GM18498 (cell line): Measurements from ENCODE around the gene ATIC.

ENCODE experiments used
- ATAC-seq: cut with Tn5 transposase; IDR thresholded peaks from one replicate; pipeline ENCODE4 v1.9.1; 2021; ENCODE audit warnings: mild to moderate bottlenecking, moderate library complexity; ENCODE audit not compliant: unreplicated experiment

Gene ATIC

DNA sequence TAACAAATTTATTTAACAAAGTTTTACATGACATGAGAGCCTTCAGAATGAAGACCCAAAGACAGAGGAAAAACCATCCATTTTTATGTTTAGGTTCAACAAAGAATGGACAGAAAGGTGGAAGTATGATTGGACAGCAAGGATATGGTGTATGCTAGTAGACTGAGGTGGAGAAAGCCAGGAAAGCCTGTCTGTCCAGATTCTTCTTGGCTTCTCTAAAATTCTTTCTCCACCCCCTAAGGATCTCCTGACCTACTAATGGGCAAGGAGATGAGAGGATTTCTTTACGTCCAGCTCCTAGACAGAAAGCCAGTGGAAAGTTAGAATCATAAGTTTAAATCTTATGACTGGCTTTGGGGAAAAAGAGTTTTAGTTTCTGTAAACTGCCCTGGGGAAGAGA is 3.0 kb downstream of the ATIC start:
- ATAC-seq: no peak

DNA sequence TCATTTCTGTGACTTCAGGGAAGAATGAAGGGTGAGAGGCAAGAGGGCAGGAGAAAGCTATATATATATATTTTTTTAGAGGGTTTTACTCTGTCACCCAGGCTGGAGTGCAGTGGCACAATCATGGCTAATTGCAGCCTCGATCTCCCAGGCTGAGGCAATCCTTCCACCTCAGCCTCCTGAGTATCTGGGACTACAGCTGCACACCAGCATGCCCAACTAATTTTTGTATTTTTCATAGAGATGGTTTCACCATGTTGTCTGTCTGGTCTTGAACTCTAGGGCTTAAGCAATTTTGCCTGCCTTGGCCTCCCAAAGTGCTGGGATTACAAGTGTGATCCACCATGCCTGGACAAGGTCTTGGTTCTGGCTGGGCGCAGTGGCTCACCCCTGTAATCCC is 3.4 kb downstream of the ATIC start:
- no peak for ATAC-seq

DNA sequence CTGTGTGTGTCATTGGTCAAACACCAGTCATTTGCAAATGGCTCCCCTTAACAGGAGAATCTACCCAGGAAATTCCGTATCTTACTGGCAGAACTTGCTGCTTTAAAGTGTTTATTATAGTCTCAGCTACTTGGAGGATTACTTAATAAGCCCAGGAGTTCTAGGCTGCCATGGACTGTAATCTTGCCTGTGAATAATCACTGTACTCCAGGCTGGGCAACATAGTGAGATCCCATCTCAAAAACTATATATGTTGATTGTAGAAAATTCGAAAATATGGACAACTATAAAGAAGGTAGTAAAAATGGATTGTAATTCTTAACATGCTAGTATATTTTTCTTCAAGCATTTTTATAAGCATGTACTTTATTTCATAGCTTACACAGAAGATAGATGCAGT is 4.5 kb downstream of the ATIC start:
- no peak for ATAC-seq

DNA sequence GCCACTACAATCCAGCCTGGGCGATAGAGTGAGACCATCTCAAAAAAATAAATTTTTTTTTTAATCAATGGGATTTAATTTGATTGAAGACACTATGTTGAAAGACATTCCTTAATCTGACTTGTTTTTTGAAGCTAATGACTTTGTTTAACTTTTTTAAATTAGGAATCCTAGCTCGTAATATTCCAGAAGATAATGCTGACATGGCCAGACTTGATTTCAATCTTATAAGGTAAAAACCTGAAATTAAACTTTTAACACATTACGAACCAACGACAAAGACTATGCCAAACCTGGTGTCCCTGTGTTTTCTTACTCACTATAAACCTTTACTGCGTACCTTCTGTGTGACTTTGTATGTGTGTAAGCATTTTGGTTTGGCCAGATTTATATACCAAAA is 7.6 kb downstream of the ATIC start:
- ATAC-seq: no peak

DNA sequence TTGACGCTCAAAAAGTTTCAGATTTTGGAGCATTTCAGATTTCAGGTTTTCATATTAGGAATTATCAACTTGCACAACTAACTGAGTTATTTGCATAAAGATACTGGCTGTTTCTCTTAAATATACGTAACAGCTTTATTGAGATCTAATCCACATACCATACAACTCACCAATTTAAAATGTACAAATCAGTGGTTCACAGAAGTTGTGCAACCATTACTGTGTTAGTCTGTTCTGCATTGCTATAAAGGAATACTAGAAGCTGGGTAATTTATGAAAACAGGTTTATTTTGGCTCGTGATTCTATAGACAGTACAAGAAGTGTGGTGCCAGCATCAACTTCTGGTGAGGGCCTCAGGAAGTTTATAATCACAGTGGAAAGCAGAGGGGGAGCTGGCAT is 8.2 kb downstream of the ATIC start:
- ATAC-seq: no peak

DNA sequence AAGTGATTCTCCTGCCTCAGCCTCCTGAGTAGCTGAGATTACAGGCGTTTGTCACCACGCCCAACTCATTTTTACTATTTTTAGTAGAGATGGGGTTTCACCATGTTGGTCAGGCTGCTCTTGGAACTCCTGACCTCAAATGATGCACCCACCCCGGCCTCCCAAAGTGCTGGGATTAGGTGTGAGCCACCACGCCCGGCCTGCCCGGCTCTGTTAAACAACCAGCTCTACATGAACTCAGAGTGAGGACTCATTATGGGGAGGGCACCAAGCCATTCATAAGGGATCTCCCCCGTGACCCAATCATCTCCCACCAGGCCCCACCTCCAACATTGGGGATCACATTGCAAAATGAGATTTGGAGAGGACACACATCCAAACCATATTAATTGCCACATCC is 8.8 kb downstream of the ATIC start:
- ATAC-seq: no peak

DNA sequence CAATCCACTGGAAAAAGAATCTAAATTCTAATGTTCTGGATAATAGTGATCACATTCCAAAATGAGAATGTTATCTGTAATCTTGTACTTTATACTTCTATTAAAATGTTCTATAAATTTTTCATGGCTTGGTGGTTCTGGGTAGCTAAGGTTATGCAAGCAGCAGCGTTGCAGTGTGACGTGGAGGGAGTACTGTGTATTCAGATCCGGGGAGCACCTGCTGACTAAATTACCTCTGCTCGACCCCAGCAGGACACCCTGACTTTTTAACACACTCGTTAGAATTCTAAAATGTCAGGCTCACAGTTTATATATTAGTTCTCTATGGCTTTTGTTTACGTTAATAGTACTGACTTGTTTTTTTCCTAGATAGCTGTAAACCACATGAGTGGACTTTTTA is 13.0 kb downstream of the ATIC start:
- no peak for ATAC-seq

DNA sequence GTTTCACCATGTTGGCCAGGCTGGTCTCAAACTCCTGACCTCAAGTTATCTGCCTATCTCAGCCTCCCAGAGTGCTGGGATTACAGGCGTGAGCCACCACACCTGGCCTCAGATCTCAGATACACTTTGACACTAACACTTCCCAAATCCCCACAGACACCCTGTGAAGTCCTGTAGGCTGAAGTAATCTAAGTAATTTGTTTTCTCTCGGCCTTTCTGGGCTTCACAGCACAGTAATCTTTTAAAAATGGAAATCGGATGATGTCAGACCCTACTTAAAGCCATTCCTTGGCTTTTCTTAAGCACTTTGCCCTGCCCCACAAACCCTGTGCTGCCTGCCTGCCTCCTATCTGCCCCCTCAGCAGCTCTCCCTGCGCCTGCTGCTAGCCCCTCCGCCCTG is 16.2 kb downstream of the ATIC start:
- ATAC-seq: no peak

DNA sequence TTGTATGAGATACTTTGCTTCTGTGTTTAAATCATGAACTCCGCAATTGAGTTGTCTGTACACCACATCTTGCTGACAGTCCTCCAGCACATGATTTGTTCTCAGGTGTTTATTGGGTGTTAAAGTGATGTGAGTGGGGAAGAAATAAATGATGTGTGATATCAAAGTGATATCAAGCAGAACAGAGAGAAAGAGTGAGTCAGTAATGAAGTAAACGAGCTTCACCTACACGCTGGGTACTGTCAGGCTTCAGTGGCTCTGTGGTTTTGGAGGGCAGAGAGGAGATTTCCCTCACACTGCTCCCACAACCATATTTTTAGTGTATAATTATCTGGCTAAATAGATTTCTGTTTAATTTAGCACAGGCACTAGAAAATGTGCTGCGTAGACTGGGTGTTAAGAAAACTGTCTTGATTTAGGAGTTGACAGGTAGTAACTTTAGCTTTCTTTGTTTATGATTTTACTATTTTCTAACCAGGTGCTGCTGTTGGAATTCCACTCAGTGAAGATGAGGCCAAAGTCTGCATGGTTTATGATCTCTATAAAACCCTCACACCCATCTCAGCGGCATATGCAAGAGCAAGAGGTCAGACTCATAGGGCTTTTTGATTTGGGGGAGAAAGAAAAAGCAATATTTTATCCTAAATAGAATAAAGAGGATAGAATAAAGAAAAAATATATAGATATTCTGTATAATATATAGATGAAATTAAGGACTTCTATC is 21.2 kb downstream of the ATIC start:
- peak; percentile 79 for ATAC-seq

DNA sequence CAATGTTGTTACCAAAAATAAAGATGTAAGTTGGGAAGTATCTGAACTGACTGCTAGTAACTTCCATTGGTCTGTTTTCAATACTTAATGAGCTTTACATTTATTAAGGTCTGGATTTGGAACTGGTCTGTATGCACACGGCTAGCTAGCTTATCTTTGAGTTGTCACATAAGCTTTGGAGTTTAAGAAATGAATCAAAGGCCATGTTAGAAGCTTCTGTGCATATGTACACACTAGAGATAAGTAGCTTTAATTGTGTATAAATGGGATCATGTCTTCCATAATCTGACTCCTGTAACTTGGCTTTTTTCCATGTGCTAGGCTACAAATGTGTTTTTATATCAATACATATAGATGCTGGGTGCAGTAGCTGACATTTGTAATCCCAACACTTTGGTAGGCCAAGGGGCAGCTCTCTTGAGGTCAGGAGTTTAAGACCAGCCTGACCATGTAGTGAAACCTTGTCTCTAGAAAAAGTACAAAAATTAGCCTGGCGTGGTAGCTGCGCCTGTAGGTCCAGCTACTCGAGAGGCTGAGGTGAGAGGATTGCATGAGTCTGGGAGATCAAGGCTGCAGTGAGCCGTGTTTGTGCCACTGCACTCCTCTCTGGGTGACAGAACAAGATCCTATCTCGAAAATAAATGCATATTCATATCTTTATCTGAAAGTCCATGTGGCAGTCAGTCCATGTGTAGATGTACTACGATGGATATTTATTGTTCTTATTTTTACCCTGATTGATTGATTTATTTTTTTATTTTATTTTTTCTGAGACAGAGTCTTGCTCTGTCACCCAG is 27.2 kb downstream of the ATIC start:
- ATAC-seq: no peak

DNA sequence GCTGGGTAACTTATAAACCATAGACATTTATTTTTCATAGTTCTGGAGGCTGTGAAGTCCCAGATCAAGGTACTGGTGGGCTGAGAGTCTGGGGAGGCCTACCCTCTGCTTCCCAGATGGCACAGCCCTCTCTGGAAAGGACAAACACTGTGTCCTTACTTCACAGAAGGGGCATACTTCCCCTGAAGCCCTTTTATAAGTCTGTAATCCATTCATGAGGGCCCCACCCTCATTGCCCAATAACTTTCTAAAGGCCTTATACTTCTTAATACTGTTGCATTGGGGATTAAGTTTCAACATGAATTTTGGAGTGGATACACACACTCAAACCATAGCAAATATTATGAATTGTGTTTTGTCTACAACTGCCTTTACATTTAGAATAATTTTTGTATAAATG is 36.0 kb downstream of the ATIC start:
- no peak for ATAC-seq

DNA sequence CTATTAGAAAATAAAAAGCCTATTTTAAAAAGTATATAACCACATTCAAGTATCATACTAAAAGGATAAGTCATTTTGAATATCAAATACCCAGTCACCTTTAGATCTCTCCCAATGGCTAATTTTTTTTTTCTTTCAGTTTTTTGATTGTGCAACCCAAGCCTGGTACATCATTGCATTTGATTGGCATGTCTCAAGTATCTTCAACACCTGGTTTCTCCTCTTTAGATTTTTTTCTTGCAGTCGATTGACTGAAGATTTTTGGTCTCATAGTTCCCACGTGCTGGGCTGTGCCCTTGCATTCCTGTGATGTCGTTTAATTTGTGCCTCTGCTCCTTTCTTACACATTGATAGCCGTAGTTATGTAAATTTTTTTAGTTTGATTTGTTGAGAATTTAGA is 40.7 kb downstream of the ATIC start:
- ATAC-seq: no peak

DNA sequence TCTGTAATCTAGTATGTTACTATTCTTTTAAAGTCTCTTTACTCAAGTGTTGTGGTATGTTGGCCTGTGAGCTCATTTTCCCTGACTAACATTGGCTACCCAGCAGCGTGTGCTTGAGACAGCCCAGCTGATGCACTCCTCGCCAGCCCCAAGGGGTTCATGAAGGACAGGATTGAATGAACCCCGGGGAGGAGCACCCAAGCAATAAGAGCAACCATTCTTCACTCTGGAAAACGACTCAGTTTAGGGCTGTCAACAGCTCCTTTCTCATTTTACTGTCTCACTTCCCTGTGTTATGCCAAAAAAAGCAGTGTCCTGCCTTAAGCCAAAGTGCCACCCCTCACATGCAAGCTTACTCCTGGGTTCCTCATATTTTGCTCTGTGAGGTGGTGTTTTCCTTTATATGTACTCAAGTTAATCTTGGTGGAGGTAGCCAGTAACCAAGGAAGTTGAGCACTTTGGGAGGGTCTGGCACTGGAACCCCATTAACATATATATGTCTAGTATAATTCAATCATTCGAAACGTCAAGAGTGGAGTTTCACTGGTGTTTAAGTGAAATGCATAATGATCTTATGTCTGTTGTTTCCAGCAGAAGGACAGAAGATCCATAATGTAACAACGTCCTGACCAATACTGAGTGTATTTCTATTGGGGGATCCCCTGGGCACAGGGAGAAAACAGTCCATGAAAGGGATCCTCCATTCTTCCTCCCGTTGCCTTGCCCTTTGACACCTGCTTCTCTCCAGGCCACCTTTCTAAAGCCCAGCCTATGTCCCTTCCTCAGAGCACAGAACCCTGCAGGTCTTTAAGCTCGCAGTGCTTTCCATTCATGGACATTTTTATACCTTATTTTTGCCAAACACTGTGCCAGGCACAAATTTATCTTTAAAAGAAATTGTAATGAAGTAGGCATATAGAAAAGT is 43.2 kb downstream of the ATIC start:
- no peak for ATAC-seq

DNA sequence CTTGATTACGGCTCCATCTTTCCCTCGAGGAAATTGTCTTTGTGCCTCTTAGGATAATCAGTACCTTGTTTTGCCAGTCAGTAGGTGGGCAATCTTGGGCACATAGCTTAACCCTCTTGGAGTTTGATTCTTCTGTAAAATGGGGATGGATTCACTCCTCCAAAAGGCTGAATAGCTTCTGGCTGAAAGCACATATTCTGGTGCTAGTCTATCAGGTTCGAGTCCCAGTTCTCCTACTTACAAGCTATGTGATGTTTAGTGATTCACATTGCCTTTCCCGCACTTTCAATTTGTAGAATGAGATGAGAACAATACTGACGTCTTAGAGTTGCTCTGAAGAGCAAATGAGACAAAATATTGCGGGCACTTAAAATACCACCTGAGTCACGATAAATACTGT is 43.9 kb downstream of the ATIC start:
- no peak for ATAC-seq

DNA sequence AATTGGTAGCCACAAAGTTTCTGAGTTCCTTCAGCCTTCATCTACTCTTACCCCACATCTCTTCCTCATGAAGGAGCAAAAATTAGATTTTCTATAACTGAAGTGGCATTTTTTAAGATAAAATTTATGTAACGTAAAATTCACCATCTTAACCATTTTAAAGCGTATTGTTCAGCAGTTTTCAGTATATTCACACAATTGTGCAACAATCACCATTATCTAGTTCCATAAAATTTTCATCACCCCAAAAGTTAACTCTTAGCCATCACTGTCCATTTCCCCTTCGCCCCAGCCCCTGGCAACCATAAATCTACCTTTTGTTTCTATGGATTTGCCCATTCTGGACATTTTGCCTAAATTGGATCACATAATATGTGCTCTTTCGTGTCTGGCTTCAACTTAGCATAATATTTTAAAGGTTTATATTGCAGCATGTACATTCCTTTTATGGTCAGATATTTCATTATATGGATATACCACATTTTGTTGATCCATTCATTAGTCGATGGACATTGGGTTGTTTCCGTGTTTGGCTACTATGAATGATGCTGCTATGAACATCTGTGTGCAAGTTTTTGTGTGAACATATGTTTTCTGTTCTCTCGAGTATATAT is 44.6 kb downstream of the ATIC start:
- ATAC-seq: no peak

DNA sequence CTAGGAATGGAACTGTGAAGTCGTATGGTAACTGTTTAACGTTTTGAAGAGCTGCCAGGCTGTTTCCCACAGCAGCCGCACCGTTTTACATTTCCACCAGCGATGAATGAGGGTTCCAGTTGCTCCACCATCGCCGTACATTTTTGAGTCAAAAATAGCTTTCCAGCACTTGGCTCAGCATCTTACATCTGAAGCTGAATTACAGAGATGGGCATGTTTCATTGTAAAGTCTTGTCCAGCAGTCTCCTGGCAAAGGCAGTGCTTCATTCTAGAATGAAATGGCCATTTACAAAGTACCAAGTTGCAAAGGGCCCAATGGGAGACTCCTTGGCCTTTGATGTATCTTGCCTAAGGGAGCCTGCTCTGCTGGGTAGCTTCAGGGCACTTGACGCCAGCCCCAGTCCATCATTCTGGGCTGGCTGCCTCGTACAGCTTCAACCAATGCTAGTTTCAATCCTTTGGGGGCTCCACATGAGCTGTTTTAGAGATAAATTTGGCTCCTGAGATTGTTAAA is 45.1 kb downstream of the ATIC start:
- ATAC-seq: no peak

DNA sequence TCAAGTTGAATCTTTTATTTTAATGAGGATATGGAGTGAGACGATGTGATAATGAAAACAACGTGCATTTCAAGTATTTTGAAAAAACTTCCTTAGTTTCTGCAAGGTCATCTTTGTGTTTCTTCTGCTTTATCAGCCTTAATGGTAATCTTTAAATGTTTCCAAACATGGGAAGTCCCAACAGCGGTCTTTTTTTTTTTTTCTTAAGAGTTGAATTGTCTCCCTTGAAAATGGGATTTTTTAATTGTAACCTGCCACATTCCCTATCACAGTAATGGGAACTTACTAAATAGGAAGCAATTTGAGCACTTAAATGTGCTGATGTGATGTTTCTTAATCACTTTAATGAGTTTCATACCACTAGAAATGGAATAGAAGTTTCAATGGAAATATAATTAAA is 45.8 kb downstream of the ATIC start:
- no peak for ATAC-seq

DNA sequence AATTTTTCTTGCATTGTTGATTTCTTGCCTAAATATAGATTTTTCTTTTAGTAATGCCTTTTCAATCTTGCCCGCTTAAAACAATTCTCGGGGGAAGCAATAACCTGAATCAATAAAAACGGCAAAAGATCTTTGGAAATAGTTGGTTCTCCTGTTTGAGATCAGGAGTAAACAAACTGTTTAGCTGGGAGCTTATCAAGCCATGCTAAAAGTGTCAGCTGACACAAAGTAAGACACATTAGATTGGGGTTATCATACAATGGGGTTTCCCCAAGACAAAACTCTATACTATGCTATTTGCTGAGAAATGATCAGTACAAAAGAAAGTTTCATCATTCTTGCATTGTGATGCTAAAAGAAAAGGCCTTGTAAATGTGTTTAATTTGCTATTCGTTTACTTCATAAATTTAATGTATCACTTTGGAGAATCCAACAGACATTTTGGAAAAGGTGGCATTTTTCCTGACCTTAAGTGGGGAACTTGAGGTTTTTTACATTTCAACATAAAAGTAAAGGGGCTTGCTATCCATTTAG is 46.5 kb downstream of the ATIC start:
- ATAC-seq: no peak

DNA sequence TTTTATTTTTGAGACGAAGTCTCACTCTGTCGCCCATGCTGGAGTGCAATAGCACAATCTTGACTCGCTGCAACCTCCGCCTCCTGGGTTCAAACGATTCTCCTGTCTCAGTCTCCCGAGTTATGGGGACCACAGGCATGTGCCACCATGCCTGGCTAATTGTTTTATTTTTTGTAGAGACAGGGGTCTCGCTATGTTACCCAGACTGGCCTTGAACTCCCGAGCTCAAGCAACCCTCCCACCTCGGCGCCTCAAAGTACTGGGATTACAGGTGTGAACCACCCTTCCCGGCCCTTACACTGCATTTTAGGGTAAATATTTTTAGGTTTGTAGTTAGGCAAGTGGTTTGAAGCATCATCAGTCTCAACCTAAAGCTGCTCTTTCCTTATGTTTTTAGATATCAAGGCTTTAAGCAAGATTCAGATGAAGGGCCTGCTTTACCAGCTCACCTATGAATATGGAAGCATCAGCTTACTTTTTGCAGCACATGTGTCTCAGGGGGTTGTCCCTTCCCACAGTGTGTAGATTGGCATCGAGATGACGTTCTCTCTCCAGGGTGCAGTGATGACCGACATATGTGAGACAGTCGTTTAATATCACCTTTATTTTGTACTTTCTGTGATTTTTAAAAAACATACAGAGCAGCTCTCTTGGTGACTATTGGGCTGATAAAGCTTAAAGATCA is 47.2 kb downstream of the ATIC start:
- ATAC-seq: no peak

DNA sequence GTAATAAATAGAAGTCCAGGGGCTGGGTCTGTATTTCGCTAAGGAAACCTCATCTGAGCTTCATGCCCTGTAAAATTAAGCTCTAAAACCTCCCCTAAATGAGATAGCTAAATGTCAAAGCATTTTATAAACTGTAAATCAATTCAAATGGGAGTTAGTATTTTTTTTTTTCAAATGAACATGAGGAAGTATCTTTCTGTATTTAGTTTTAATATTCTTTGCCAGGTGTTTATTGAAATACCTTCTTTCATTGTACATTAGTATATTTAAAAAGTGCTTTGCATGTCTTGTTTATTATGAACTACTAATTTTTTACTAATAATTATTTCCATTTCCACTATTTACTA is 47.7 kb downstream of the ATIC start:
- no peak for ATAC-seq
